Measurements from ENCODE around the gene CIAO3. TPM values are rescaled to one million over a fixed set of nuclear protein-coding genes. Genes with fewer than 3 reads are reported as not detected.
"Not testable (repeated sequence)": the region's sequence is repeated elsewhere in the genome, so short reads cannot be mapped to it uniquely, and the experiment has no call there.

CIAO3 gene
- total RNA-seq, 4 donors from 2014 or later: 35.2 to 110 (median 52.0) TPM

DNA sequence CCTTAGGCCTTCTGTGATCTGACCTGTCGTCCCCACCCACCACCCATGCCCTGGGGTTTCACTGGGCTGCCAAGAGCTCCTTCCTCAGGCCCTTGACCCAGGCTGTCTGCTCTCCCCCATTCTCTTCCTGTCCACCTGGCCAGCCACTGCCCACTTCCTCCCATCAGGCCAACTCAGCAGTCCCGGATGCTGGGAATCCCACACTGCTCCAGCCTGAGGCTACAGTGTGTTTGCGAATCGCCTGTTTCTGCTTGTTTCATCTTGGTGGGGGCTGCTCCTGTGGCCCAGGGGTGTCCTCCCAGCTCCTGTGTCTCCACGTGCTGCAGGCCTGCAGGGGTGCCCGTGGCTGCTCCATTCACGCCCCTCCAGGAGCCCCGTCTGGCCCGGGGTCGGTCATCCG, 26.7 kb downstream of the CIAO3 start:
- H3K27me3 ChIP-seq: peaks cover 67% of the 10 kb centered on the region
- peaks cover 26% of the 10 kb centered on the region for H3K4me1 ChIP-seq
- no peaks in the 10 kb centered on the region for H3K36me3 ChIP-seq
- no peak for DNase-seq (ENCODE audit: low spot score in 2 of 2)
- no peak overlapping the region for H3K4me3 ChIP-seq
- 63% methylated on average over 1 of the region's 11 CpGs for WGBS
- TF ChIP-seq POLR2A (IDR thresholded peaks at IDR 0.05): no peak
- no peak for TF ChIP-seq POLR2AphosphoS5 (IDR thresholded peaks at IDR 0.05)
- TF ChIP-seq EP300 (IDR thresholded peaks at IDR 0.05): no peak
- TF ChIP-seq, protein P1, sequence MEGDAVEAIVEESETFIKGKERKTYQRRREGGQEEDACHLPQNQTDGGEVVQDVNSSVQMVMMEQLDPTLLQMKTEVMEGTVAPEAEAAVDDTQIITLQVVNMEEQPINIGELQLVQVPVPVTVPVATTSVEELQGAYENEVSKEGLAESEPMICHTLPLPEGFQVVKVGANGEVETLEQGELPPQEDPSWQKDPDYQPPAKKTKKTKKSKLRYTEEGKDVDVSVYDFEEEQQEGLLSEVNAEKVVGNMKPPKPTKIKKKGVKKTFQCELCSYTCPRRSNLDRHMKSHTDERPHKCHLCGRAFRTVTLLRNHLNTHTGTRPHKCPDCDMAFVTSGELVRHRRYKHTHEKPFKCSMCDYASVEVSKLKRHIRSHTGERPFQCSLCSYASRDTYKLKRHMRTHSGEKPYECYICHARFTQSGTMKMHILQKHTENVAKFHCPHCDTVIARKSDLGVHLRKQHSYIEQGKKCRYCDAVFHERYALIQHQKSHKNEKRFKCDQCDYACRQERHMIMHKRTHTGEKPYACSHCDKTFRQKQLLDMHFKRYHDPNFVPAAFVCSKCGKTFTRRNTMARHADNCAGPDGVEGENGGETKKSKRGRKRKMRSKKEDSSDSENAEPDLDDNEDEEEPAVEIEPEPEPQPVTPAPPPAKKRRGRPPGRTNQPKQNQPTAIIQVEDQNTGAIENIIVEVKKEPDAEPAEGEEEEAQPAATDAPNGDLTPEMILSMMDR (IDR thresholded peaks at IDR 0.05): no peak
- no peak overlapping the region for H3K27ac ChIP-seq
- no peaks in the 10 kb centered on the region for H3K9me3 ChIP-seq

DNA sequence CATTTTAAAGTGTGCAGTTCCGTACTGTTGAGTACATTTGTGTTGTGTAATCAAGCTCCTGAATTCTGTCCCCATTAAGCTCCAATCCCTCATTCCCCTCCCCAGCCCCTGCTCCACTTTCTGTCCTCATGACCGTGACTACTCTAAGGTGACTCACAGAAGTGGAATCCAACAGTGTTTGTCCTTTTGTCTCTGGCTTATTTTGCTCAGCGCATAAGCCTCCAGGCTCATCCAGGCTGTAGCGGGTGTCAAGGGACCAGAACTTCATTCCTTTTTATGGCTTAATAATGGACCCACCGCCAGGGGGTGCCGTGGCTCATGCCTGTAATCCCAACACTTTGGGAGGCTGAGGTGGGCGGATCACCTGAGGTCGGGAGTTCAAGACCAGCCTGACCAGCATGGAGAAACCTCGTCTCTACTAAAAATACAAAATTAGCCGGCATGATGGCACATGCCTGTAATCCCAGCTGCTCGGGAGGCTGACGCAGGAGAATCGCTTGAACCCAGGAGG, 28.0 kb downstream of the CIAO3 start:
- 31% methylated on average over 12 of the region's 13 CpGs for WGBS
- Histone ChIP-seq H3K27me3 (peaks cover 79% of the 10 kb centered on the region), H3K4me1 (peaks cover 26% of the 10 kb centered on the region)
- not testable (repeated sequence) for H3K36me3 ChIP-seq; DNase-seq (ENCODE audit: low spot score in 2 of 2); H3K4me3 ChIP-seq; H3K9me3 ChIP-seq; H3K27ac ChIP-seq
- TF ChIP-seq, protein P1 (IDR thresholded peaks at IDR 0.05): peak; percentile 14 to 28

DNA sequence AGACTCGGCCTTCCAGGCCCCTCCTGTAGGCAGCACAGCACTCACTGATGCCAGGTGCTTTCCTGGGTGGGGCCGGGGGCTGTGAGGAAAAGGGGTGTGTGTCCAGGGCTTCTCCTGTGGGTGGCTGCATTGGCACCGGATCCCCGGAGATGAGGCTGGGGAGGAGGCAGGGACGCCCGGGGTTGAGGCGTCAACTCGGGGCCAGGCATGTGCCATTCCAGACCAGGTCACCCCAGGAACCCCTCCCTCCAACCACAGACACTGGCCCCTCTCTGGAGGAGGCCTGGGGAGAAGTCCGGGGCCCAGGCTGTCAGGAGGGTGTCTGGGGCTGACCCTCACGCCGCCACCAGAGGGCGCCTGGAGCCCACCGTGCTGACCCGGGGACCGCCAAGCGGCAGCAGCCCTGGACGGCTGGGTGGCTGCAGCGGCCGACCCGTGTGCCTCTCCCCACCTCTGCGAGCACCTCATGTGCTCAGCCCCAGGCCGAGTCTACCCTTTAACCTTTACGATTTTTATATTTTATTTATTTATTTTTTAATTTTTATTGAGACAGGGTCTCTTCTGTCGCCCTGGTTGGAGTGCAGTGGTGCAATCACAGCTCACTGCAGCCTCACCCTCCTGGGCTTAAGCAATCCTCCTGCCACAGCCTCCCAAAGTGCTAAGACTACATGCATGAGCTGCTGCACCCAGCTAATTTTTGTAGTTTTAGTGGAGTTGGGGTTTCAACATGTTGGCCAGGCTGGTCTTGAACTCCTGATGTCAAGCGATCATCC, 29.1 kb downstream of the CIAO3 start:
- 9% methylated on average over 16 of the region's 25 CpGs for WGBS
- Histone ChIP-seq H3K4me3 (no peak overlapping the region), H3K27me3 (peaks cover 79% of the 10 kb centered on the region), H3K36me3 (no peaks in the 10 kb centered on the region), H3K4me1 (peaks cover 33% of the 10 kb centered on the region), H3K27ac (no peak overlapping the region), H3K9me3 (no peaks in the 10 kb centered on the region)
- no peak for TF ChIP-seq EP300 (IDR thresholded peaks at IDR 0.05)
- TF ChIP-seq, protein P1 (IDR thresholded peaks at IDR 0.05): peak; percentile 85 to 93
- DNase-seq (ENCODE audit: low spot score in 2 of 2): no peak

DNA sequence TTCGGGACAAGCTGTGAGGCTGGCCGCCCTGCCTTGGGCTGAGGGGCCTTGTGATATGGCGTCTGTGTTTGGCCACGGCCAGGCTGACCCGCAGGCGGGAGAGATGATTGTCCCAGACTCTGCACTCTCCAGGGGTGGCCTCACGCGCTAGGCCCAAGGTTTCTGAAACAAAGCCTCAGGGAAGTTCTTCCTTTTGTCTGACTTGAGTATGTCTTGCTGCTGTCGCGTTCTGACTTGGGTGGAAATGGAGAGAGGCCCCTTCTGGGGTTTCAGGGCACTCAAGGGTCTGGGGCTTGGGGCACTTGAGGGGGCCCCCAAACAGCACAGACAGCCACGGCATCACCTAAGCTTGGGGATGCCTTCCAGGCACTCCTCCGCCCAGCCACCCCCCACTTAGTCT, 29.7 kb downstream of the CIAO3 start:
- TF ChIP-seq POLR2A (IDR thresholded peaks at IDR 0.05): no peak
- no peak for TF ChIP-seq POLR2AphosphoS5 (IDR thresholded peaks at IDR 0.05)
- TF ChIP-seq, protein P1 (IDR thresholded peaks at IDR 0.05): no peak
- TF ChIP-seq EP300 (IDR thresholded peaks at IDR 0.05): no peak
- Histone ChIP-seq H3K36me3 (no peaks in the 10 kb centered on the region), H3K27ac (no peak overlapping the region), H3K4me3 (no peak overlapping the region), H3K4me1 (peaks cover 33% of the 10 kb centered on the region), H3K27me3 (peaks cover 79% of the 10 kb centered on the region), H3K9me3 (no peaks in the 10 kb centered on the region)
- 74% methylated on average over 6 of the region's 12 CpGs for WGBS
- DNase-seq (ENCODE audit: low spot score in 2 of 2): no peak

DNA sequence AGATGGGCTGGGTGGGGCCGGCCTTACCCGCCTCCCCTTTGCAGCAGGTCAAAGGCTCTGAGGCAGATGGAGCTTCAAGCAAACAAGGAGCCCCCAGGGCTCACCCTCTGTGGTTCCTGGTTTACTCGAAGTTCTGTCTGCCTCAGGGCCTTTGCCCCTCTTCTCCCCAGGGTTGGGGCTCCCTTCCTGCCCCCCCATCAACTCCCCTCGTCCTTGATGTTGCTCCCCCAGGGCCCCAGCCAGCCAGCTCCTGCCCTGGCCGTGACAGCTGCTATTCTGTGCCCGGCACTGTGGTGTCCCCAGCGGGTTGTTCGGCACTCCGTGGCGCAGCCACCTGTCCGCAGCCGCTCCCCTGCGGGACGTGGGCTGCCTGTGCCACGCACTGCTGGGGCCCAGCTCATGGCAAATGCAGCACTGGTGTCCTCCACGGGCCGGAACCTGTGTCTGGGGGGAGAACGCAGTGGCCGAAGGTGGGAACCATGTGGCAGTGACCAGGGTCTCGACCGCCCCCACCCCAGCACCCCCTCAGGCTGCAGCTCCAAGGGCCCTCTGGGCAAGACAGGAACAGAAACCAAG, 30.2 kb downstream of the CIAO3 start:
- Histone ChIP-seq H3K27ac (no peak overlapping the region), H3K4me3 (no peak overlapping the region), H3K36me3 (no peaks in the 10 kb centered on the region), H3K4me1 (peaks cover 31% of the 10 kb centered on the region), H3K9me3 (no peaks in the 10 kb centered on the region), H3K27me3 (peaks cover 77% of the 10 kb centered on the region)
- 38% methylated on average over 4 of the region's 21 CpGs for WGBS
- TF ChIP-seq POLR2A (IDR thresholded peaks at IDR 0.05): no peak
- TF ChIP-seq EP300 (IDR thresholded peaks at IDR 0.05): no peak
- TF ChIP-seq, protein P1 (IDR thresholded peaks at IDR 0.05): no peak
- no peak for TF ChIP-seq POLR2AphosphoS5 (IDR thresholded peaks at IDR 0.05)
- no peak for DNase-seq (ENCODE audit: low spot score in 2 of 2)

All from suprapubic skin (tissue), 4 donors.